Measurements from ENCODE around the gene SLC16A10. TPM values are rescaled to one million over a fixed set of nuclear protein-coding genes. Genes with fewer than 3 reads are reported as not detected.

The SLC16A10 gene
- total and polyA plus RNA-seq, 2 of the 8 experiments (the other 6 are each of a cell fraction or from before 2014, with no cell fraction given), result 18.6 to 23.2 TPM

GRCh38 chr6:111175109-111175508 lies 87.8 kb downstream of the SLC16A10 start (continued):
- TF ChIP-seq CHD7 (IDR thresholded peaks at IDR 0.05; ENCODE audit: insufficient replicate concordance, low read length), result no peak
- no peak for TF ChIP-seq GABPA (IDR thresholded peaks at IDR 0.05; ENCODE audit: borderline replicate concordance, insufficient read depth, low read length)
